HG03354 (cell line): ENCODE results near the gene GBX2.

ENCODE experiments used
- ATAC-seq: cut with Tn5 transposase; IDR thresholded peaks from one replicate; pipeline ENCODE4 v1.9.1; 2021; ENCODE audit warnings: mild to moderate bottlenecking; ENCODE audit not compliant: unreplicated experiment, poor library complexity, severe bottlenecking

GBX2 gene

GRCh38 chr2:236123716-236124115 is 44.5 kb downstream of the GBX2 start:
- ATAC-seq: no peak

- no peak for ATAC-seq
Observed at GRCh38 chr2:236122236-236122635, 46.0 kb downstream of the GBX2 start.

GRCh38 chr2:236121546-236121945 is 46.6 kb downstream of the GBX2 start:
- no peak for ATAC-seq

- ATAC-seq: no peak
Observed at GRCh38 chr2:236120829-236121228, 47.4 kb downstream of the GBX2 start.

- no peak for ATAC-seq
Observed at GRCh38 chr2:236120141-236120601, 48.0 kb downstream of the GBX2 start.

- no peak for ATAC-seq
Observed at GRCh38 chr2:236119476-236119875, 48.7 kb downstream of the GBX2 start.

GRCh38 chr2:236119003-236119402 is 49.2 kb downstream of the GBX2 start:
- ATAC-seq: no peak

GRCh38 chr2:236117861-236118269 is 50.3 kb downstream of the GBX2 start:
- no peak for ATAC-seq

- ATAC-seq: no peak
Observed at GRCh38 chr2:236117401-236117800, 50.8 kb downstream of the GBX2 start.
